Stimulated activated CD4-positive, alpha-beta T cell treated with anti-CD3 and anti-CD28 coated beads, Interleukin-15, amount 100 ng/mL, for 48 hours (primary cell): ENCODE data around the gene RUNDC3A.
"Not testable (repeated sequence)": the region's sequence is repeated elsewhere in the genome, so short reads cannot be mapped to it uniquely, and the experiment has no call there.

ENCODE experiments used
- DNase-seq, 2 donors: peaks; one replicate each; pipeline ENCODE4 v3.0.0-alpha.2; 2020; ENCODE audit warnings: low read depth in 2 of 2

The RUNDC3A gene

DNA sequence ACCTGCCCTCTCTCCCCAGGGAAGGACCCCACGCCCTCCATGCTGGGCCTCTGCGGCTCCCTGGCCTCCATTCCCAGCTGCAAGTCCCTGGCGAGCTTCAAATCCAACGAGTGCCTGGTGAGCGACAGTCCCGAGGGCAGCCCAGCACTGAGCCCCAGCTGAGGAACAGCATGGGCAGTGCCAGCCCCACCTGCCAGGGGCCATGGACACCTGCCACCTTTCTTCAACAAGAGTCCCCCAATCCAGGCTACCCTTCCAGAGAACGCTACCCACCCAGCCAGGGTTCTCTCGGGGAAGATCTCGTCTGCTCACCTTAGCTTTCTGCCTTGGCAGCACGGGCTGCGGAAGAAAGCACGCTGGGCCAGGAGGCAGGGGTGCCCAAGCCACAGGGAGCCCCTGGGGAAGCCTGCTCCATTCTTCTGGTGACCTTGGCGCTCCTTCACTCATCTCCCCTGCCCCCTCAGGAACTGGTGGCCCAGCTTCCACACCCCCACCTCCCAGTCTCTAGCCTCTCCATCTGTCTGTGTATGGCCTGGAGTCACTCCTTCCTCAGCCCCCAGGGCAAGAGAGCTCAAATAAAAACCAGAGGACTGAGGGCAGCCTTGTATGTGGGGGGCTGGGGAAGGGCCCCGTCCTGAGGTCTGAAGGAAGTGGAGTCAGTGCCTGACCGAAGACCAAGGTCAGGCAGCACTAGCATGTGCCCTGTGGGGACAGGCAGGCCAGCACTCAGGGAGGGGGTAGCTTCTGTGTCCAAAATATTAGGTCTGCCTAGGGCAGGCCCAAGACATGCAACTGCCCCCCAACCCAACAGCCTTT, 9.9 kb downstream of the RUNDC3A start:
- DNase-seq: no peak

DNA sequence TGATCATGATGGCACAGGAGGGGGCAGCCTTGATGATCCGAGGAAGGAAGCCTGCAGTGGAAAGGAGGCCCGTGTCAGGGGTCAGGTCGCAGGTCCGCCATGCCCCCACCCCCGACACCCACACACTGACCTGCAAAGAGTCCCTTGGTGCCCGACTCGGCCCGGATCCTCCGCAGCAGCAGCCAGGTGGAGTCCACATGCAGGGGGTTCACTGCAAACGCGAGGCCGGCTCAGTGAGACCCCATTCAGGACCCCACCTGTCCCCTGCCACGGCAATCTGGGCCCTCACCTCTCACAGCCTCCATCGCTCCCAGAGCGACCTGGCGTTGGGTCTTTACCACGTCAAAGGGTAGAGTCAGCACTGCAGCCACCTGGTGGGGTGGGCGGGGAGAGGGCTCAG, 11.7 kb downstream of the RUNDC3A start:
- no peak for DNase-seq

DNA sequence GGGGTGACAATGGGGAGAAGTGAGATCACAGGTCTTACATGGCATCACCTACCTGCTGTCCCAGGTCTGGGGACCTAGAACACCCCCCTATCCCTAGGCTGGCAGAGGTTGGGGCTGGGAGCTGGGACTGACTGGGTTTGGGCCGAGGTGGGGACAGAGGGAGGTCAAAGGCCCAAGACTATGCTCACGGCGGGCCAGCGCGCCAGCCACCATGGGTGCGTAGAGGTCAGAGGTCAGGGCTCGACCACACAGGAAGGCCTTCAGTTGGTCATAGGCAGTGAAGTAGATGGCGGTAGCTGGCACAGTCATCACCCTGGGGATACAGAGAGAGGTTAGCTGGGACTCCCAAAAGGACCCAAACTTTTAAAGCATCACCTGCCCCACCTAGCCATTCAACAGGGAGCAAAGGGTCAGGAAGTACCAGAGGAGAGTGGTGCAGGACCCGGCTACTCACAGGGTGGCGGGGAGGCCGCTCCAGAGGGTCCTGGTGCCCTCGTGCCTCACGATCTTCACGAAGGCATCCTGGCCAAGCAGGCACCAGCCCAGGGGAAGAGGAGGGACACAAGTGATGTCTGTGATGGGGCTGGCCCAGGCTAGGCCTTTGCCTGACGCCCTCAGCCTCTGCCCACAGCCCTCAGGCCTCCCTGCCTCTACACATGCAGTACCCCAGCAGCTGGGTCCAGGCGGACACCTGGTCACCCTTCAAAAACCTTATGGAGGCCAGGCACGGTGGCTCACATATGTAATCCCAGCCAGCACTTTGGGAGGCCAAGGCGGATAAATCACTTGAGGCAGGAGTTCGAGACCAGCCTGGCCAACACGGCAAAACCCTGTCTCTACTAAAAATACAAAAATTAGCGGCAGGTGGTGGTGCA, 13.1 kb downstream of the RUNDC3A start:
- no peak for DNase-seq

DNA sequence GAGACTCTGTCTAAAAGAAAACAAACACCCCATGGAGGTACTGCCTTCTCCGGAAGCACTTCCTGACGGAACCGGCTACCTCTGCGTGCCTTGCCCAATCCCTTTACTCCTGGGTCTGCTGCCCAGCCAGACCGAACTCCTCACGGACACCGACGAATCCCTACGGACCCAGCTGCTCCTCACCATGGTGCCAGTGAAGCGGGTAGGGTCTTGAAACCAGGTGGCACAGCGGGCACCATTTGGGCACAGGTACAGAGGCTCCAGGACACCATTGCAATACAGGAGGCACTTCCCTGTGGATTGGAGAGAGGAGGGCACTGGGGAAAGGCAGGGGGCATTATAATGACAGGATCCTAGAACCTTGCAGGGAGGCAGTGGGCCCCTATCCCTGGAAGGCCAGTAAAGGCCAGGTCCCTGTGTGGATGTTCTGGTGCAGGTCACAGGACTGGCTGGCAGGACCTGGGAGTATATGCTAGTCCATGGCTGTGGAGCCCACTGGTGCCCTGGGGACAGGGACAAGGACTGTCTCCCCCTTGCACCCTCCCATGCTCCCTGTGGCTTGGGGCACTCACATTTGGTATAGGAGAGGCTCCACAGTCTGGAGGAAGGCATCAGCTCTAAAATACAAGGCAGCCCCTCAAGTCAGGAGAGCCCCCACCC, 14.0 kb downstream of the RUNDC3A start:
- DNase-seq: no peak

DNA sequence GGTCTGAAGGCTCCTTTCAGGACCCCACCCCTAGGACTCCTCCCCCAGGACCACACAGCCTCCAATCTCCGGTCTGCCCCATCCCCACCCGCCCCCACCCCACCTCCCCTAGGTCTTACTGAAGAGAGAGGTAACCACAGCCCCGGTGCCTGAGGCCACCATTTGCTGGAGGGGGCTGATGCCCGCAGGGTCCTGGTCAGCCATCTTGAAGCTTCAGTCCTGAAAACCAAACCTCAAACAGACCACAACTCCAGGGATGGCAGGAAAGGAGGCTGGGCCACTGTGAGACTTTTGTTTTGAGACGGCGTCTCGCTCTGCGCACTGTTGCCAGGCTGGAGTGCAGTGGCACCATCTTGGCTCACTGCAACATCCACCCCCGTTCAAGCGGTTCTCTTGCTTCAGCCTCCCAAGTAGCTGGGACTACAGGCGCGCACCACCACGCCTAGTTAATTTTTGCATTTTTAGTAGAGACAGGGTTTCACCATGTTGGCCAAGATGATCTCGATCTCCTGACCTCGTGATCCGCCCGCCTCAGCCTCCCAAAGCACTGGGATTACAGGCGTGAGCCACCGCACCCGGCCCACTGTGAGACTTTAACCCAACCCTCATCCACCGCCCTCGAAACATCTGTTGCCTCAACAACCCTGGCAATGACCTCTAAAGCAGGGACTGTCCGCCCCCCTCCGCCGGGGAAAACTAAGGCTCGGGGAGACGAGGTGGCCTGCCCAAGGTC, 15.1 kb downstream of the RUNDC3A start:
- DNase-seq: no peak

DNA sequence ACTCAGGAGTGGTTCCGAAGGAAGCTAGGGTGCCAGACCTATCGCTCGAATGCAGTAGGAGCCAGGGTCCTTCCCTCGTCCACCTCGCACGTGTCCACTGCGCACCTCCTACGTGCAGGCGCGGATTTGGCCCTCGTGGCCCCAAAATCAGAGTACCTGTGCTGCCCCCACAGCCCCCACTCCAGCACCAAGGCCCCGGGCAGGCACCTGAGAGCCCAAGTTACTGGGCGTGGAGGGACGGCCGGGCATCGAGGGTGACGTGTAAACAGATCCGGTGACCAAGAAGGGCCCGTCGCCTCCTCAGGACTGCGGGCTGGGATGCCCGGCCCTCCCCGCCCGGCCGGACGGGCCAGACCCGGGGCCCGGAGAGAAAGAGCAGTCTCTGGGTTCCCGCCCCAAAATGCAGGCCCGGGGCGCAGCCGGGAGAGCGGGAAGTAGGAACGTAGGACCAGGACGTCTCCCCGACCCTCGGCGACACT, 15.7 kb downstream of the RUNDC3A start:
- no peak for DNase-seq

DNA sequence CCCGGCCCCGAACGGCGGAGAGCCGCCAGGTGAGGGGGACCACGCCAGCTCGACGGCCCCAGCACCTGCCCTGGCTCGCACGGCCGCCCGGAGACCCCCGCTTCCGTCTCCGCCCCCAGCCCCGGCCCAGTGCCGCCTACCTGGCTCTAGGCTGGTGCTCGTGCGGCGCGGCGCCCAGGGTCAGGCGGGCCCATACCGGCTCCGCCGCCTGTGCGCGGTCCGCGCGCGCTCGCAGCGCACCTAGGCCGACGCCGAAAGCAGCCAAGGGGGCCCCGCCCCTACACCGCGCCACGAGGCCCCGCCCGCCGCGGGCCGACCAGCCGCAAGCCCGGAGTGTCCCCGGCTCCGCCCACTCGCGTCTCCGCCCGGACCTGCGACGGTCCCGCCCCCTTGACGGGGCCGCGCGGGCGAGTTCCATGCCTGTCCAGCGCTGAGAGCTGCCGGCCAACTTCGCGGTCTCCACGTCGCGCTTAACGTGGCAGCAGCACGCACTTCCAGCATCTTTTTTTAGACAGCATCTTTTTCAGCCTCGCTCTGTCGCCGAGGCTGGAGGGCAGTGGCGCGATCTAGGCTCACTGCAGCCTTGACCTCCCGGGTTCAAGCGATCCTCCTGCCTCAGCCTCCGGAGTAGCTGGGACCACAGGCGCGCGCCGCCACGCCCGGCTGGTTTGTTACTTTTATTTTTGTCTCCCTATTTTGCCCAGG, 16.3 kb downstream of the RUNDC3A start, which contains the start of gene SLC25A39:
TSS of gene SLC25A39 (minus strand) at position 253 of the 705 bp plus-strand sequence. CDS start 1,261 bp downstream, outside the sequence.
- peak; percentile 85 to 92 for DNase-seq

DNA sequence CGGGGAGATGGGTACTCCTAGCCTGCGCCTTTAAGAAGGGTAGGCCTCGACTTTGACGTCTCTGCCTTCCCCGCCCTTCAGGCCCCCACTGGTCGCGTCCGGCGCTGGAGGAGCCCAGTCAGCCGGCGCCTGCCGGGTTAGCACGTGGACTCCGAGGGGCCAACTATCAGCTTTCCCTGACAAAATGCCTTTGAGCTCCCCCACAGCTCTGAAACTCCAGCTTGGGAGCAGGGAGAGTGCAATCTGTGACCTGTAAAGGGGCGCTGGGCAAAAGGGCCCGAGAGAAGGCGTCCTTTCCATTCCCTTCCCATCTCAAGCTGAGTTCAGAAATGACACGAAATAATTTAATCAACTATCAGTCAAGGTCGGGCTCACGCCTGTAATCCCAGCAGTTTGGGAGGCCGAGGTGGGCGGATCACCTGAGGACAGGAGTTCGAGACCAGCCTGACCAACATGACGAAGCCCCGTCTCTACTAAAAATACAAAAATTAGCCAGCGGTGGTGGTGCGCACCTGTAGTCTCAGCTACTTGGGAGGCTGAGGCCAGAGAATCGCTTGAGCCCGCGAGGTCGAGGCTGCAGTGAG, 18.6 kb downstream of the RUNDC3A start:
- DNase-seq: peak; percentile 85 to 89

DNA sequence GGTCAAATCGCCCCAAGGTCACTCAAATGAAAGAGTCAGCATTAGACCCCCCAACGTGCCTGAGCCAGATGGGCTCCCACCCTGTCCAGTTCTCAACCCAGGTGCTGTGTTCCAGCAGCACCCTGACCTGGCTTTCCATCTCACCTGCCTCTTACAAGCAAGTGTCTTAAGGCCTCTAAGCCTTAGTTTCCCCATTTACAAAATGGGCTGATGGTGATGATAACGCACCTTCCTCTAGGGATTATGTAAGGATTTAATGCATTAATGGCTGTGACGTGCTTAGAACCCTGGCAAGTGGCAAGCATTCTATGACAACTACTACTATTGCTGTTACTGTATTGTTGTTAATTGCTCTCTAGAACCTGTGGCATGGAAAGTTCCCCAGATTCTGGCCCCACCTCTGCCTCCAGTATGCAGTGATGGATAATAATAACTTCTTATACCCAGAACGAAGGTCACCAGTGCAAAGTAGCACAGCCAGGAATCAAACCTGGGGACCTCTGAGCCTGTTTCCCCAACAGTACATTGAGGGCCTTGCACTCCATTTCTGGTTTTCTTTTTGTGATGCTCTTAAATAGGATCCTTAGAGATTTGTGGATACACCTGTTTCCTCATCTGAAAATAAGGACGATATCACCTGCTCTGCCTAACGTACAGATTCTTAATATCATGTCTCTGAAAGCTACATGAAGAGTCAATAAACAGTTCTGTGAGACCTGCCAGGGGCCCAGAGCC, 19.5 kb downstream of the RUNDC3A start:
- DNase-seq: no peak

DNA sequence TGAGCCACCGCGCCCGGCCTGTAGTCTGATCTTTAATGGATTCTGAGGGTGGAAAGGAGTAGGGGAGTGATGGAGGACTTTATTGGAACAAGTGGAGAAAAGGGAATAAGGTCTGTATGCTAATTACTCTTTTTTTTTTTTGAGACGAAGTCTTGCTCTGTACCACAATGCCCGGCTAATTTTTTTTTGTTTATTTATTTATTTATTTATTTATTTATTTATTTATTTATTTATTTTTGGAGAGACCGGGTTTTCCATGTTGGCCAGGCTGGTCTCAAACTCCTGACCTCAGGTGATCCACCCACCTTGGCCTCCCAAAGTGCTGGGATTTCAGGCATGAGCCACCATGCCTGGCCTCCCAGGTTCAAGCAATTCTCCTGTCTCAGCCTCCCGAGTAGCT, 21.1 kb downstream of the RUNDC3A start:
- DNase-seq: not testable (repeated sequence)

DNA sequence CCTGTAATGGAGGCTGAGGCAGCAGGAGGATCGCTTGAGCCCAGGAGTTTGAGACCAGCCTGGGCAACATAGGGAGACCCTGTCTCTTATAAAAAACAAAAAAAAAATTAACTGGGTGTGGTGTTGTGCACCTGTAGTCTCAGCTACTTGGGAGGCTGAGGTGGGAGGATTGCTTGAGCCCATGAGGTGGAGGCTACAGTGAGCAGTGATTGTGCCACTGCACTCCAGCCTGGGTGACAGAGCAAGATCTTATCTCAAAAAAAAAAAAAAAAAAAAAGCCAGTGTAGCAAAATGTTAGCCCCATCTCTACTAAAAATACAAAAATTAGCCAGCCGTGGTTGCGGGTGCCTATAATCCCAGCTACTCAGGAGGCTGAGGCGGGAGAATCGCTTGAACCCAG, 21.9 kb downstream of the RUNDC3A start:
- not testable (repeated sequence) for DNase-seq

DNA sequence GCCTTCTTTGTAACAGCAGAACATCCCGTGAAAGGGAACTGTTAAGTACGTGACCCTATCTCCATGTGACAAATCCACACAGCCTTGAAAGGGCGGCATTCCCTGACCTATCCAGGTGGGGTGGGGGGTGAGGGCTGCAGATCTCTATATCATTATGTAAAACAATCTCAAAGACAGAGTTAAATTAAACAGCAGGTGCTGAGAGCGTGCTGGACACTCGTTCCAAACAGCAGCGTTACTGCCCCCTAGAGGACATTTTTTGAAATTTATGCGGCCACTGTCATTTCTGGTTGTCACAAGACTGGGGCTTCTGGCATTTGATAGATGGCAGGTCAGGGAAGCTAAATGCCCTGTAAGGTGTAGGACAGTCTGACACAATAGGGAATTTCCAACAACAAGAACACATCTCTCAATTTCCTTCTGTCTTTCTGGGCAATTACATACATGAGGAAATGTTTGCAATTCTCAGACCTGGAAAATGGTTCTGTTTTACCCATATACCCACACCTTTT, 22.9 kb downstream of the RUNDC3A start:
- DNase-seq: peak in 1 of 2 donors; percentile 66

DNA sequence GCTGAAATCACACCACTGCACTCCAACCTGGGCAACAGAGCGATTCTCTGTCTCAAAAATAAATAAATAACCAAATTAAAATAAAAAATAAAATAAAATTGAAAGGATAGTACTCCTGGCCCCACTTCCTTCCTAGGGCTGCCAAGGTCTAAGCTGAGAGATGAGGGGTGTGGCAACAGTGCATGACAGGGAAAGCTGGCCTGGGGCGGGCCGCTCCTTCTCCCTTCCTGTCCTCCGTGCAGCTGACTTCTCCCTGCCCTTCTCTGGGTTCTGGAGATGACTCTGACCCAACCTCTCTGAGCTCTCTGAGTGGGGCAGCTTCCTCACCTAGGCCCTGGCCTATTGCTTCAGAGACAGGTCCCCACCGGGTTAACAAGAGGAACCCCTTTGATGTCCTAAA, 25.0 kb downstream of the RUNDC3A start:
- DNase-seq: no peak

DNA sequence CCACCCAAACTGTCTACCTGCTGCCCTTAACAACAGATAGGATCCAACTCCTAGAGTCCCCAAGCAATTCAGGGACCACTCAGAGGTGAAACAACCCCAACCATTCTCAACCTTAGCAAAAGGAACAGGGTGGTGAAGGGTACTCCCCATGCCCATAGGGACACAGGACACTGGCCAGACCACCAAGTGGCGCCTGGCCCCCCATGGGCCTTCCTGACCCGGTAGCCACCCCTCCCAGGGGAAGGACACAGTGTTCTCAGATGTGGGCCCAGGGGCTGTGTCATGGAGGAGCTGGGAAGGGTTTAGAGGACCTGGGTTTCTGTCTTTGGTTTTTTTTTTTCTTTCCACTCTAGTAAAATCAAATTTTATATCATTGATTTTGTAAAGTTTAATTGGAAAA, 25.9 kb downstream of the RUNDC3A start:
- no peak for DNase-seq

DNA sequence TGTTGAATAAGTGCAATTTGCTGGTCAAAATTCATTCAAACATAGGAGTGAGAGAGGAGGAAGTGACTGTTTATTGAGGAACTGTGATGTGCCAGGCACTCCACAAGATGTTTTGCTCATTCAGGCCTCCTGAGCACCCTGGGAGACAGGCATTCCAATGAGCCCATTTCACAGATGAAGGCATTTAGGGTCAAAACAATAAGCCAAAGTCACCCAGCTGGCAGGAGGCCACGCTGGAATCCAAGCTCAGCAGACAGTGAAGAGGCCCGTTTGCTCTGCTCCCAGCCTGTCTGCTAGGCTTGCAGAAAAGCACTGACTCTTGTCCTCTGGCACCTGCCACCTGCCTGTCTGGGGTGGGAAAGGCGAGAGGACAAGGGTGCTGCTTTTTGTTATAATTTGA, 26.3 kb downstream of the RUNDC3A start:
- DNase-seq: no peak

DNA sequence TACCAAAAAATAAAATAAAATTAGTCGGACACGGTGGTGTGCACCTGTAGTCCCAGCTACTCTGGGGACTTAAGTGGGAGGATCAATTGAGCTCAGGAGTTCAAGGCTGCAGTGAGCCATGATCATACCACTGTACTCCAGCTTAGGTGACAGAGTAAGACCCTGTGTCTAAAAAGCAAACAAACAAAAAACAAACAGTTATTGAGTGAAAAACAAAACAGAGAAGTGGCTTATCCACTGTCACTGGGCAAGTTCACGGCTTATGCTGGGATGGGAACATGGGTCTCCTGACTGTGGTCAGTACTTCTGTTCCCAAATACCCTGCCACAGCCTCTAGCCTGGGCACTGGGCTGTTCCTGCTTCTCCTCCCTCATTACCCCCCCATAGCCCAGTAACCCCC, 27.2 kb downstream of the RUNDC3A start:
- no peak for DNase-seq

DNA sequence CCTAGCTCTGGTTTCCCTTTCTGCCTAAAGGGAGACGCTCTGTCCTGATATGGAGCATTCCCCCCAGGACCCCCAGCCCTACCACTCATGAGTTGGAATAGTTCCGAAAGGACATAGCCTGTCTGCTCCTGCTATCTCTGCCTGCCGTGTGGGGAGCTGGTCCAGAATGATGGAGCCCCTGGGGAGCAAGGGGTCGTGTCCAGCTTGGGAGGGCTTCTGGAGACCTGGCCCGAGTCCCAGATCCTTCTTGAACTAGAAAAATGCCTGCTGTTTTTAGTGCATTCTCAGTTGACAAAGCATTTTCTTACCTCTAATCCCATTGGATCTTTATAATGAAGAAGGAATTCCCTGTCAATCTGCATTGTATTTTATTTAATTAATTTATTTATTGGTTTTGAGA, 27.6 kb downstream of the RUNDC3A start:
- no peak for DNase-seq

DNA sequence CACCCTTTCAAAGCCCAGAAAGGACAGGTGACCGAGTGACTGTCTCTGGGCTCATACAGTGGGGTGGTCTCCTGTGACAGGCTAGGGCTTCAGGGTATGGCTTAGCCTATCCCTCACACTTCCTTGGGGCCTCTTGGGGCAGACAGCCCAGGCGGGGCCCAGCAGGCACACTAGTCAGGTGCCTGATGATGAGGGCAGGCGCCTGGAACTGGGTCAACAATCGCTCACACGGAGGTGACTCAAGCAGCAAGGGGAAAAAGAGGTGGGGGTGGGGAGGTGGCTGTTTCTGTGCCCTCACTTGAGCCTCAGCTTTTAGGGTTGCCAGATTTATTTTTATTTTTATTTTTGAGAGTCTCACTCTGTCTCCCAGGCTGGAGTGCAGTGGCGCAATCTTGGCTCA, 30.3 kb downstream of the RUNDC3A start:
- DNase-seq: no peak

DNA sequence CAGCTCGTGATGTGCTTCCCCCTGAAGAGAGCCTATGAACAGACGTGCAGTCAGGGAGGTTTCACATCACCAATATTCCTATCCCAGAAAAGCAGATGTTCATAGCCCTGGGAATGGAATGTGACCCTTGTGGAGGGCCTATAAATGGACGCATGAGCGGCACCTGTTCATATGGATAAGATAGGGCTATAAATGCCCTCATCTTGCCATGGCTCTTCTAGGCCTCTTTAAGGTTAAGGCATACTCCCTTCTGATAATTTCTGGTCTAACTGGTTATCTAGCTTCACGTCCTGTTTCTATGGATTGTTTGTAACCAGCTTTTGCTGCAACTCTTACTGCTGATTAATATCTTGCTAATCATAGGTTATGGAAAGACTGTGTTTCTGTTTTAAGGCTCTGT, 32.2 kb downstream of the RUNDC3A start:
- DNase-seq: not testable (repeated sequence)
